PC-9 (cell line): ENCODE data around the gene LRP1B. TPM values are rescaled to one million over a fixed set of nuclear protein-coding genes. Genes with fewer than 3 reads are reported as not detected.

Source experiments
- BruUV-seq: library from RNA; stranded (reverse); fragments of 400-500 nt; replicated peaks from 2 replicates; lab custom pipeline; 2021; lab: Mats Ljungman, UMichigan
- CTCF ChIA-PET: fragments of 300-600 bp; sonication (Branson Sonifier 250); formaldehyde crosslinking; loops from one replicate; lab custom pipeline; 2022; ENCODE audit warnings: antibody characterized with exemption; lab: Charles Lee
- POLR2A ChIA-PET: fragments of 300-600 bp; sonication (Branson Sonifier 250); formaldehyde crosslinking; loops from one replicate; lab custom pipeline; 2022; ENCODE audit warnings: antibody characterized with exemption; ENCODE audit not compliant: unreplicated experiment; lab: Charles Lee
- DNase-seq, 2 experiments: peaks; one replicate each; pipeline versions ENCODE4 v3.0.0 to v3.0.0-alpha.2; 2015 to 2022; ENCODE audit warnings: mixed read lengths in 1 of 2
- H2AFZ ChIP-seq: fragments of 200-600 bp; sonication (generic); 2 replicates; pipeline ENCODE4 v1.8.1; 2017; ENCODE audit warnings: antibody characterized with exemption
- H3F3A ChIP-seq: fragments of 200-600 bp; sonication (generic); 2 replicates; pipeline ENCODE4 v1.8.1; 2017; ENCODE audit warnings: antibody characterized with exemption, mild to moderate bottlenecking, low read depth; ENCODE audit not compliant: insufficient read depth
- H3K27ac ChIP-seq: fragments of 200-600 bp; sonication (generic); 2 replicates; pipeline ENCODE4 v1.6.1; 2016; ENCODE audit warnings: mixed run types
- H3K27me3 ChIP-seq: fragments of 200-600 bp; sonication (generic); 2 replicates; pipeline ENCODE4 v1.6.1; 2016; ENCODE audit warnings: low read depth, mixed run types; ENCODE audit not compliant: insufficient read depth
- H3K36me3 ChIP-seq: fragments of 200-600 bp; sonication (generic); 2 replicates; pipeline ENCODE4 v1.6.1; 2016; ENCODE audit warnings: low read depth, mixed run types
- H3K4me1 ChIP-seq: fragments of 200-600 bp; sonication (generic); replicated peaks from 2 replicates; pipeline ENCODE4 v1.6.1; 2016; ENCODE audit warnings: mixed run types; ENCODE audit not compliant: insufficient read depth
- H3K4me2 ChIP-seq: fragments of 200-600 bp; sonication (generic); 2 replicates; pipeline ENCODE4 v1.6.1; 2017; ENCODE audit warnings: mixed run types
- H3K4me3 ChIP-seq: fragments of 200-600 bp; sonication (generic); 2 replicates; pipeline ENCODE4 v1.6.1; 2016; ENCODE audit warnings: mixed run types
- H3K79me2 ChIP-seq: fragments of 200-600 bp; sonication (generic); 2 replicates; pipeline ENCODE4 v1.6.1; 2017; ENCODE audit warnings: low read depth, mixed run types
- H3K9me2 ChIP-seq: fragments of 200-600 bp; sonication (generic); 2 replicates; pipeline ENCODE4 v1.8.1; 2017; ENCODE audit warnings: mild to moderate bottlenecking; ENCODE audit not compliant: insufficient read depth
- H3K9me3 ChIP-seq: fragments of 200-600 bp; sonication (generic); 2 replicates; pipeline ENCODE4 v1.8.1; 2016; ENCODE audit warnings: low read depth; ENCODE audit not compliant: insufficient read depth
- H4K20me1 ChIP-seq: fragments of 200-600 bp; sonication (generic); 2 replicates; pipeline ENCODE4 v1.8.1; 2017; ENCODE audit not compliant: insufficient read depth
- EZH2 ChIP-seq: fragments of 200-600 bp; sonication (generic); IDR thresholded peaks from 2 replicates; pipeline ENCODE4 v1.8.0; 2017; ENCODE audit warnings: antibody characterized with exemption, low read depth
- intact Hi-C: fragments of 100-400 bp; cut with micrococcal nuclease; formaldehyde crosslinking; loops from one replicate; pipeline ENCODE4 v1.10.0; 2022; ENCODE audit not compliant: unreplicated experiment
- total RNA-seq: library from RNA; stranded (reverse); gene quantifications from 2 replicates; pipeline ENCODE4 v1.2.3, GENCODE V29; 2021
- TF ChIP-seq, protein P1 (sequence below): fragments of 200-600 bp; sonication (generic); conservative IDR thresholded peaks from 2 replicates; pipeline ENCODE4 v1.6.1; 2017; ENCODE audit warnings: mixed run types, antibody characterized with exemption, mild to moderate bottlenecking, moderate library complexity

Gene LRP1B
- total RNA-seq, 1 experiment from 2014 or later: 1.7 TPM

GRCh38 chr2:141417246-141417797, 713.5 kb downstream of the LRP1B start:
- no peak overlapping the region for H3K4me2 ChIP-seq
- H3K36me3 ChIP-seq: no peaks in the 10 kb centered on the region
- H3K27me3 ChIP-seq: no peaks in the 10 kb centered on the region
- no peaks in the 10 kb centered on the region for H3F3A ChIP-seq
- BruUV-seq: no TSS peak
- no peak overlapping the region for H2AFZ ChIP-seq
- no peaks in the 10 kb centered on the region for H3K79me2 ChIP-seq
- H3K27ac ChIP-seq: no peak overlapping the region
- H4K20me1 ChIP-seq: no peaks in the 10 kb centered on the region
- TF ChIP-seq, protein P1, sequence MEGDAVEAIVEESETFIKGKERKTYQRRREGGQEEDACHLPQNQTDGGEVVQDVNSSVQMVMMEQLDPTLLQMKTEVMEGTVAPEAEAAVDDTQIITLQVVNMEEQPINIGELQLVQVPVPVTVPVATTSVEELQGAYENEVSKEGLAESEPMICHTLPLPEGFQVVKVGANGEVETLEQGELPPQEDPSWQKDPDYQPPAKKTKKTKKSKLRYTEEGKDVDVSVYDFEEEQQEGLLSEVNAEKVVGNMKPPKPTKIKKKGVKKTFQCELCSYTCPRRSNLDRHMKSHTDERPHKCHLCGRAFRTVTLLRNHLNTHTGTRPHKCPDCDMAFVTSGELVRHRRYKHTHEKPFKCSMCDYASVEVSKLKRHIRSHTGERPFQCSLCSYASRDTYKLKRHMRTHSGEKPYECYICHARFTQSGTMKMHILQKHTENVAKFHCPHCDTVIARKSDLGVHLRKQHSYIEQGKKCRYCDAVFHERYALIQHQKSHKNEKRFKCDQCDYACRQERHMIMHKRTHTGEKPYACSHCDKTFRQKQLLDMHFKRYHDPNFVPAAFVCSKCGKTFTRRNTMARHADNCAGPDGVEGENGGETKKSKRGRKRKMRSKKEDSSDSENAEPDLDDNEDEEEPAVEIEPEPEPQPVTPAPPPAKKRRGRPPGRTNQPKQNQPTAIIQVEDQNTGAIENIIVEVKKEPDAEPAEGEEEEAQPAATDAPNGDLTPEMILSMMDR: no peak
- no peak for TF ChIP-seq EZH2
- H3K9me3 ChIP-seq: no peaks in the 10 kb centered on the region
- ChIA-PET POLR2A (no interaction called here), CTCF (no interaction called here)
- H3K4me1 ChIP-seq: no peaks in the 10 kb centered on the region
- DNase-seq: no peak
- intact Hi-C loops: no loop called here
- H3K9me2 ChIP-seq: no peaks in the 10 kb centered on the region
- H3K4me3 ChIP-seq: no peak overlapping the region

DNA sequence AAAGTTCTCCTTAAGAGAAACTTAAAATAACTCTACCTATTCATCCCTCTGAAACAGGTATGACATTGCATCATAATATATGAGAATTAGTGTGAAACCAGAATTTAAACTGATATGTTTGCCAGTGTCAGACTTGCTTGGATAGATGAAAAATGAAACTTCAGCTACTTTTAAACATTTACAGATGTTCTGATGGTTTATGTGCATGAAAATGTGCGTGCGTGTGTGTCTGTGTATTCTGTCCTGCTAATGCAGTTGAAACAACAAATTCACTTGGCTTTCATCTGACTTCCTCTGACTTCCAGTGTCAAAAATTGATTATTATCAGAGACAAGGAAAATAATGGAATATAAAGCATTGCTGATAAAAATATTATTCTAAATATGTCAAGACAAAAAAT, 719.4 kb downstream of the LRP1B start:
- no peak overlapping the region for H3K27ac ChIP-seq
- POLR2A ChIA-PET: no interaction called here

GRCh38 chr2:141399270-141399669, 731.5 kb downstream of the LRP1B start:
- H2AFZ ChIP-seq: no peak overlapping the region
- no peaks in the 10 kb centered on the region for H4K20me1 ChIP-seq
- ChIA-PET POLR2A (no interaction called here), CTCF (no interaction called here)
- TF ChIP-seq, protein P1: no peak
- no peak for TF ChIP-seq EZH2
- H3K4me1 ChIP-seq: no peaks in the 10 kb centered on the region
- H3K36me3 ChIP-seq: no peaks in the 10 kb centered on the region
- H3F3A ChIP-seq: no peaks in the 10 kb centered on the region
- intact Hi-C loops: no loop called here
- H3K4me3 ChIP-seq: no peak overlapping the region
- H3K9me3 ChIP-seq: no peaks in the 10 kb centered on the region
- no TSS peak for BruUV-seq
- no peaks in the 10 kb centered on the region for H3K9me2 ChIP-seq
- H3K27me3 ChIP-seq: no peaks in the 10 kb centered on the region
- DNase-seq: no peak
- H3K4me2 ChIP-seq: no peak overlapping the region
- no peak overlapping the region for H3K27ac ChIP-seq
- H3K79me2 ChIP-seq: no peaks in the 10 kb centered on the region

More for the DNA sequence above, 719.4 kb downstream of the LRP1B start:
- TF ChIP-seq, protein P1: no peak
- TF ChIP-seq EZH2: no peak
- intact Hi-C loops: no loop called here
- Histone ChIP-seq H3K9me3 (no peaks in the 10 kb centered on the region), H3K9me2 (no peaks in the 10 kb centered on the region), H3K4me3 (no peak overlapping the region), H3F3A (no peaks in the 10 kb centered on the region), H3K4me2 (no peak overlapping the region), H3K36me3 (no peaks in the 10 kb centered on the region), H4K20me1 (no peaks in the 10 kb centered on the region), H3K4me1 (no peaks in the 10 kb centered on the region), H2AFZ (no peak overlapping the region), H3K79me2 (no peaks in the 10 kb centered on the region), H3K27me3 (no peaks in the 10 kb centered on the region)
- BruUV-seq: no TSS peak
- CTCF ChIA-PET: no interaction called here
- no peak for DNase-seq
